OCI-M2 (cell line): ENCODE measurements around the gene OR2T33.
"Not testable (repeated sequence)": the region's sequence is repeated elsewhere in the genome, so short reads cannot be mapped to it uniquely, and the experiment has no call there.

ENCODE experiments used
- DNase-seq: peaks from one replicate; lab custom pipeline; 2025; ENCODE audit not compliant: unreplicated experiment; lab: John Stamatoyannopoulos, UW

OR2T33 gene, protein sequence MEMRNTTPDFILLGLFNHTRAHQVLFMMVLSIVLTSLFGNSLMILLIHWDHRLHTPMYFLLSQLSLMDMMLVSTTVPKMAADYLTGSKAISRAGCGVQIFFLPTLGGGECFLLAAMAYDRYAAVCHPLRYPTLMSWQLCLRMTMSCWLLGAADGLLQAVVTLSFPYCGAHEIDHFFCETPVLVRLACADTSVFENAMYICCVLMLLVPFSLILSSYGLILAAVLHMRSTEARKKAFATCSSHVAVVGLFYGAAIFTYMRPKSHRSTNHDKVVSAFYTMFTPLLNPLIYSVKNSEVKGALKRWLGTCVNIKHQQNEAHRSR

GRCh38 chr1:248277876-248278275 is at the start of gene OR2T33:
OR2T33 (minus strand) TSS chr1:248277976; CDS start chr1:248273814, 4,162 bp downstream.
- no peak for DNase-seq

- no peak for DNase-seq
Measured at GRCh38 chr1:248324468-248324867, 46.7 kb upstream of the OR2T33 start, which contains the start of gene OR2M7. OR2M7 (minus strand) TSS chr1:248324568; CDS start chr1:248324568, 0 bp downstream.

DNA sequence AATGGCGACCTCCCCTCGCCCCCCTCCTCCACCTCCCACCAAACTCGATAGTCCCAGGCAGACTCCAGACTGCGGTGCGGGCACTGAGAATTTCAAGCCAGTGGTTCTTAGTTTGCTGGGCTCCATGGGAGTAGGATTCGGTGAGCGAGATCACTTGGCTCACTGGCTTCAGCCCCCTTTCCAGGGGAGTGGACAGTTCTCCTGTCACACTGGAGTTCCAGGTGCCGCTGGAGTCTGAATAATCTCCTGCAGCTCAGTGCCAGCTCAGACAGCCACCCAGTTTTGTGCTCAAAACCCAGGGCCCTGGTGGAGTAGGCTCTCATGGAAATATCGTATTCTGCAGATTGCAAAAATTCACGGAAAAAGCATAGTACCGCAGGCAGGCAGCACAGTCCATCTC is 39.0 kb upstream of the OR2T33 start:
- no peak for DNase-seq

GRCh38 chr1:248306740-248307139 is 29.0 kb upstream of the OR2T33 start:
- not testable (repeated sequence) for DNase-seq

- no peak for DNase-seq
Measured at GRCh38 chr1:248306103-248306502, 28.3 kb upstream of the OR2T33 start.

DNA sequence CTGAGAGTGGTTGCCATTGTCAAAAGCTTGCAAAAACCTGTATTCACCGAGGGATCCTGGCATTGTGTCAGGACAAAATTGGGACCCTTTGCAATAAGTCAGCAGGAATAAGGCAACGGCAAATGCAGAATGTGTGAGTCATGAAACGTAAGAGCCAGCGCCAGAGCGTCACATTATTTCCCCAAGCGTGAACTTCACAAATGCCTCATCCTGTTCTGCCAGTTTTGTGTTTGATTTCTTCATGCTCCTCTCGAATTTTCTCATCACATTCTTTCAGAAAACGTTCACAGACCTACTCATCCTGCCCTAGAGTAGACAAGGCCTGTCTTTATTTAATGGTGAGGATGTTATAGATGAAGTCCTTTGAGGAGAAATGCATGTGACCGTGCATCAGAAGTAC is 27.9 kb upstream of the OR2T33 start:
- DNase-seq = not testable (repeated sequence)

GRCh38 chr1:248303324-248303723 is 25.5 kb upstream of the OR2T33 start, which contains the start of gene OR2T12:
OR2T12 (minus strand) TSS chr1:248303424; CDS start chr1:248295578, 7,846 bp downstream.
- DNase-seq = no peak

DNA sequence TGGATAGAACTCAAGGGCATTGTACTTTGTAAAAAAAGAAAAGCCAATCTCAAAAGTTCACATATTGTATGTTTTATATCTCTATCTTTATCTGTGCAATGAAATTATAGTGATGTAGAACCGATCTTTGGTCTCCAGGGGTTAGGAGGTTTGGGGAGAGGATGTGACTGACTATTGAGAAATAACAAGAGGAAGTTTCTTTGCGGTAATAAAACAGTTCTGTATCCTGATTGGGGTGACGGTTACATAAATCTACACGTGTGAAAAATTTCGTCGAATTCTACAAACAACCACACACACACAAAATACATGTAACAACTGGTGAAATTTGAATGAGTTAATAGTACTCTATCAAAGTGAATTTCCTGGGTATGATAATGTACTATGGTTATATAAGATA is 10.6 kb upstream of the OR2T33 start:
- DNase-seq = no peak

DNA sequence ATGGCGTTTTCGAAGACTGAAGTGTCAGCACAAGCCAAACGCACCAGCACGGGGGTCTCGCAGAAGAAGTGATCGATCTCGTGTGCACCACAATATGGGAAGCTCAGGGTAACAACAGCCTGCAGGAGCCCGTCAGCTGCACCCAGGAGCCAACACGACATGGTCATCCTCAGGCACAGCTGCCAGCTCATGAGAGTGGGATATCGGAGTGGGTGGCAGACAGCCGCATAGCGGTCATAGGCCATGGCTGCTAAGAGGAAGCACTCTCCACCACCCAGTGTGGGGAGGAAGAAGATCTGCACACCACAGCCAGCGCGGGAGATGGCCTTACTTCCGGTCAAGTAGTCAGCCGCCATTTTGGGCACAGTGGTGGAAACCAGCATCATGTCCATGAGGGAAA is 4.6 kb downstream of the OR2T33 start:
- DNase-seq = not testable (repeated sequence)

- DNase-seq = no peak
Measured at GRCh38 chr1:248268178-248268577, 9.6 kb downstream of the OR2T33 start.

- DNase-seq = not testable (repeated sequence)
Measured at GRCh38 chr1:248259309-248259708, 18.5 kb downstream of the OR2T33 start.

DNA sequence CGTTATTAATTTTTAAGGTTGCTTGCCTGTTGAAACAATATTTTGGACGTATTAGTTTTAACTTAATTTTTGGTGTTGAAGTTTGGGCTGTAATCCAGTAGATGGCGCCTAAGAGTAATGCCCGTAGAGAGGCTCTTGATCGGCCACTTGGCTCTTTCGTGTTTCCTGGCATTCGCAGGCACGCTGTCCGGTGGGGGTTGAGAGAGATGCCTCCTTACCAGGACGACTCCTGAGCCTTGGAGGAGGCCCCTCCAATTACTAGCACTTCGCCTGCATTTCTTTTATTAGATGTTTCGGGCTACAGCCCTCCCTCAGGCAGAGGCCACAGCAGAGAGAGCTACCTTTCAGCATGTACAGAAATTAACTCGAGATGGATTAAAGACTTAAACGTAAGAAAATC is 34.6 kb downstream of the OR2T33 start:
- DNase-seq = peak; percentile 7

GRCh38 chr1:248239478-248239877 is 38.3 kb downstream of the OR2T33 start:
- DNase-seq = no peak

GRCh38 chr1:248231117-248231516 is 46.7 kb downstream of the OR2T33 start, which contains the start of gene OR2M4:
OR2M4 (plus strand) TSS chr1:248231417; CDS start chr1:248238929, 7,512 bp downstream.
- DNase-seq = no peak

- DNase-seq = no peak
Measured at GRCh38 chr1:248229360-248229908, 48.3 kb downstream of the OR2T33 start.

- no peak for DNase-seq
Measured at GRCh38 chr1:248225537-248225936, 52.2 kb downstream of the OR2T33 start.
